ENCODE measurements around the gene BBS1. TPM values are rescaled to one million over a fixed set of nuclear protein-coding genes. Genes with fewer than 3 reads are reported as not detected.

BBS1 gene
- polyA plus RNA-seq, 1 of the 3 experiments (the other 2 are of a cell fraction) = 24.8 TPM

DNA sequence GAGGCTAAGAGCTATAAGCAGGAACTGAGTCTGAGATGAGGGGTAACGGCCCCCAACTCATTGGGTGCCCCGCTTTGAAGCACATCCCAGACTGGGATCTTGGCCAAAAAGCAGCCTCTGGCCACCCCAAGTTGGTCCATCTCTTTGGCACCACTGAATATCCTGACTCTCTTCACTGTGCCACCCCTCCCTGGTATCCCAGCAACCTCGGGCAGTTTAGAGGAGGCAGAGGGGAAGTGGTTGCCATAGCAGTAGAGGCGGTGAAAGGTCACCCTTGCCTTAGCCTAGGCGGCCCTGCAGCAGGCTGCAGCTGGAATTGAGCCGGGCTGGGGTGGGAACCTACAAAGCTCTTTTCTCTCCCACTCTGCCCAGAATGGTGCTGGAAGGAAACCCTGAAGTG is 42.7 kb upstream of the BBS1 start (continued):
- TF ChIP-seq YY1 (IDR thresholded peaks at IDR 0.05; ENCODE audit: low read depth) (no peak), NRF1 (IDR thresholded peaks at IDR 0.05; ENCODE audit: low read depth, low read length) (no peak), RAD21 (IDR thresholded peaks at IDR 0.05; ENCODE audit: low read length) (no peak), MEF2A (IDR thresholded peaks at IDR 0.05; ENCODE audit: borderline replicate concordance, low read depth) (no peak)

DNA sequence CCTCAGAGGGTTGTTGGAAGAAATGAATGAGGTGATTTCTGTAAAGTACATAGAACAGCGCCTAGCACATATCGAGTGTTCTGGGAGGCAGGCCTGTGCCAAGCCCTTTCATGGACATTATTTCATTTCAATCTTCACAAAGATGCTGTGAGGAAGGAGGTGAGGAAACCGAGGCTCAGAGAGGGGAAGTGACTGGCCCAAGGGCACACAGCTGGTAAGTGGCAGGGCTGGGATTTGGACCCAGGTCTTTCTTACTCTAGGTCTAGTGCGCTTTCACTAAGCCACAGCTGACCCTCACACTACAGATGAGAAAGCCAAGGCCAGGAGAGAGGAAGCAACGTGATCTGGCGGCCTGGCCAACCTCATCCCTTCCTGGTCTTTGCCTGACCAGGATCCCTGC is 41.7 kb upstream of the BBS1 start:
- Histone ChIP-seq H3K4me1 (ENCODE audit: control insufficient read depth in 1 of 2, insufficient read depth in 2 of 2, low read depth in 1 of 2, low read length in 1 of 2) (peaks cover 5 to 18% of the 10 kb centered on the region in 2 experiments; a peak in 3 of 4 replicates), H4K20me1 (ENCODE audit: insufficient read depth) (no peaks in the 10 kb centered on the region), H3K79me2 (ENCODE audit: insufficient read depth) (peaks cover 8% of the 10 kb centered on the region; the same call in 1 of the 2 replicates), H3K9me3 (no peaks in the 10 kb centered on the region), H3K4me2 (no peak overlapping the region), H3K27me3 (ENCODE audit: insufficient read depth) (no peaks in the 10 kb centered on the region), H3K27ac (ENCODE audit: low read depth in 2 of 2, low read length in 1 of 2) (no peak overlapping the region), H3F3A (replicated peaks; ENCODE audit: insufficient read depth) (no peaks in the 10 kb centered on the region), H3K9me2 (no peaks in the 10 kb centered on the region), H3K36me3 (replicated peaks in 1 of 2; ENCODE audit: control insufficient read depth in 1 of 2, insufficient read depth in 2 of 2, low read length in 1 of 2) (peaks cover 0 to 10% of the 10 kb centered on the region in 2 experiments), H2AFZ (ENCODE audit: low read depth) (no peak overlapping the region), H3K4me3 (ENCODE audit: low read depth in 2 of 2, low read length in 1 of 2) (no peak overlapping the region), H3K9ac (no peak overlapping the region)
- DNase-seq = no peak
- TF ChIP-seq, protein P1, sequence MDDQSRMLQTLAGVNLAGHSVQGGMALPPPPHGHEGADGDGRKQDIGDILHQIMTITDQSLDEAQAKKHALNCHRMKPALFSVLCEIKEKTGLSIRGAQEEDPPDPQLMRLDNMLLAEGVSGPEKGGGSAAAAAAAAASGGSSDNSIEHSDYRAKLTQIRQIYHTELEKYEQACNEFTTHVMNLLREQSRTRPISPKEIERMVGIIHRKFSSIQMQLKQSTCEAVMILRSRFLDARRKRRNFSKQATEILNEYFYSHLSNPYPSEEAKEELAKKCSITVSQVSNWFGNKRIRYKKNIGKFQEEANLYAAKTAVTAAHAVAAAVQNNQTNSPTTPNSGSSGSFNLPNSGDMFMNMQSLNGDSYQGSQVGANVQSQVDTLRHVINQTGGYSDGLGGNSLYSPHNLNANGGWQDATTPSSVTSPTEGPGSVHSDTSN (IDR thresholded peaks at IDR 0.05) = no peak
- TF ChIP-seq GABPA (IDR thresholded peaks at IDR 0.05; ENCODE audit: low read depth) (no peak), FOSL2 (IDR thresholded peaks at IDR 0.05; ENCODE audit: borderline replicate concordance, low read depth) (no peak), SMC3 (IDR thresholded peaks at IDR 0.05; ENCODE audit: low read depth, low read length) (no peak), EP300 (IDR thresholded peaks at IDR 0.05; ENCODE audit: borderline replicate concordance in 1 of 2, low read depth in 1 of 2, low read length in 1 of 2) (no peak)
- TF ChIP-seq, protein P2, sequence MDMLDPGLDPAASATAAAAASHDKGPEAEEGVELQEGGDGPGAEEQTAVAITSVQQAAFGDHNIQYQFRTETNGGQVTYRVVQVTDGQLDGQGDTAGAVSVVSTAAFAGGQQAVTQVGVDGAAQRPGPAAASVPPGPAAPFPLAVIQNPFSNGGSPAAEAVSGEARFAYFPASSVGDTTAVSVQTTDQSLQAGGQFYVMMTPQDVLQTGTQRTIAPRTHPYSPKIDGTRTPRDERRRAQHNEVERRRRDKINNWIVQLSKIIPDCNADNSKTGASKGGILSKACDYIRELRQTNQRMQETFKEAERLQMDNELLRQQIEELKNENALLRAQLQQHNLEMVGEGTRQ (IDR thresholded peaks at IDR 0.05; ENCODE audit: borderline replicate concordance, low read depth, low read length) = no peak
- CTCF ChIA-PET = interaction anchor here (1.5 to 4.5 kb wide), 5 partner anchors 10 to 210 kb away, joined by 4 to 32 read pairs (median 6); partner anchors contain the start of genes DPP3 and MRPL11
- POLR2A ChIA-PET = interaction anchor here (2.7 kb wide), 1 partner anchor 11 kb away, joined by 17 read pairs; the partner anchor contains the start of gene DPP3
- WGBS (ENCODE audit: low lambda C conversion rate) = 72% methylated on average over 6 of the region's 6 CpGs

DNA sequence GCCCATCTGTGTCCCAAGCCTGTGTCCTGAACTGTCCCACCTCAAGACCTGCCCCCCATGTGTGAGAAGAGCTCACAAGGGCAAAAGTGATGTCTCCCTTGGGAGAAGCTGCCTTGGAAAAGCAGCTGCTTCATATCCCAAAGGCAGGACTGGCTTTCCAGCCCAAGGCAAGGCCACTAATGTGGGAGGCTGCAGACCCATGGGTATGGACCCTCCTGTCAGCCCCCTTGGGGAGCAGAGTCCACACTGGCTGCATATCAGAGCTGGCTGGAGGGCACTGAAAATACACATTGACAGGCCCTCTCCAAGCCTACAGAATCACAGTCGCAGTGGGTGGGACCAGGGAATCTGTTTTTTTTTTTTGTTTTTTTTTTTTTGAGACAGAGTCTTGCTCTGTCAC is 41.0 kb upstream of the BBS1 start:
- no peaks in the 10 kb centered on the region for H3K9me2 ChIP-seq
- CTCF ChIA-PET = interaction anchor here (1.5 to 4.5 kb wide), 4 partner anchors 10 to 209 kb away, joined by 4 to 32 read pairs (median 6); partner anchors contain the start of genes DPP3 and MRPL11
- H3K27ac ChIP-seq (ENCODE audit: low read depth in 2 of 2, low read length in 1 of 2) = no peak overlapping the region
- no peaks in the 10 kb centered on the region for H3F3A ChIP-seq (replicated peaks; ENCODE audit: insufficient read depth)
- peaks cover 6 to 16% of the 10 kb centered on the region in 2 experiments for H3K36me3 ChIP-seq (replicated peaks in 1 of 2; ENCODE audit: control insufficient read depth in 1 of 2, insufficient read depth in 2 of 2, low read length in 1 of 2)
- no peak overlapping the region for H2AFZ ChIP-seq (ENCODE audit: low read depth)
- peaks cover 5 to 18% of the 10 kb centered on the region in 2 experiments; a peak in 3 of 4 replicates for H3K4me1 ChIP-seq (ENCODE audit: control insufficient read depth in 1 of 2, insufficient read depth in 2 of 2, low read depth in 1 of 2, low read length in 1 of 2)
- no peaks in the 10 kb centered on the region for H3K9me3 ChIP-seq
- H3K4me3 ChIP-seq (ENCODE audit: low read depth in 2 of 2, low read length in 1 of 2) = no peak overlapping the region
- H4K20me1 ChIP-seq (ENCODE audit: insufficient read depth) = no peaks in the 10 kb centered on the region
- H3K79me2 ChIP-seq (ENCODE audit: insufficient read depth) = peaks cover 8% of the 10 kb centered on the region; the same call in 1 of the 2 replicates
- DNase-seq = no peak
- H3K4me2 ChIP-seq = no peak overlapping the region
- 100% methylated on average over 1 of the region's 1 CpG for WGBS (ENCODE audit: low lambda C conversion rate)
- no peak overlapping the region for H3K9ac ChIP-seq
- no peaks in the 10 kb centered on the region for H3K27me3 ChIP-seq (ENCODE audit: insufficient read depth)
- POLR2A ChIA-PET = interaction anchor here (2.7 kb wide), 1 partner anchor 10 kb away, joined by 17 read pairs; the partner anchor contains the start of gene DPP3
- TF ChIP-seq YY1 (IDR thresholded peaks at IDR 0.05; ENCODE audit: low read depth) = no peak
- no peak for TF ChIP-seq EZH2phosphoT487 (IDR thresholded peaks at IDR 0.05; ENCODE audit: borderline replicate concordance, low read depth)
- no peak for TF ChIP-seq JUND (IDR thresholded peaks at IDR 0.05)
- TF ChIP-seq MEF2A (IDR thresholded peaks at IDR 0.05; ENCODE audit: borderline replicate concordance, low read depth) = no peak
- no peak for TF ChIP-seq SIN3A (IDR thresholded peaks at IDR 0.05; ENCODE audit: borderline replicate concordance, low read depth, low read length)
- TF ChIP-seq RAD21 (IDR thresholded peaks at IDR 0.05; ENCODE audit: low read length) = no peak
- TF ChIP-seq POLR2AphosphoS5 (IDR thresholded peaks at IDR 0.05; ENCODE audit: low read depth, low read length) = no peak
- no peak for TF ChIP-seq RCOR1 (IDR thresholded peaks at IDR 0.05; ENCODE audit: low read length)
- TF ChIP-seq, protein P3, sequence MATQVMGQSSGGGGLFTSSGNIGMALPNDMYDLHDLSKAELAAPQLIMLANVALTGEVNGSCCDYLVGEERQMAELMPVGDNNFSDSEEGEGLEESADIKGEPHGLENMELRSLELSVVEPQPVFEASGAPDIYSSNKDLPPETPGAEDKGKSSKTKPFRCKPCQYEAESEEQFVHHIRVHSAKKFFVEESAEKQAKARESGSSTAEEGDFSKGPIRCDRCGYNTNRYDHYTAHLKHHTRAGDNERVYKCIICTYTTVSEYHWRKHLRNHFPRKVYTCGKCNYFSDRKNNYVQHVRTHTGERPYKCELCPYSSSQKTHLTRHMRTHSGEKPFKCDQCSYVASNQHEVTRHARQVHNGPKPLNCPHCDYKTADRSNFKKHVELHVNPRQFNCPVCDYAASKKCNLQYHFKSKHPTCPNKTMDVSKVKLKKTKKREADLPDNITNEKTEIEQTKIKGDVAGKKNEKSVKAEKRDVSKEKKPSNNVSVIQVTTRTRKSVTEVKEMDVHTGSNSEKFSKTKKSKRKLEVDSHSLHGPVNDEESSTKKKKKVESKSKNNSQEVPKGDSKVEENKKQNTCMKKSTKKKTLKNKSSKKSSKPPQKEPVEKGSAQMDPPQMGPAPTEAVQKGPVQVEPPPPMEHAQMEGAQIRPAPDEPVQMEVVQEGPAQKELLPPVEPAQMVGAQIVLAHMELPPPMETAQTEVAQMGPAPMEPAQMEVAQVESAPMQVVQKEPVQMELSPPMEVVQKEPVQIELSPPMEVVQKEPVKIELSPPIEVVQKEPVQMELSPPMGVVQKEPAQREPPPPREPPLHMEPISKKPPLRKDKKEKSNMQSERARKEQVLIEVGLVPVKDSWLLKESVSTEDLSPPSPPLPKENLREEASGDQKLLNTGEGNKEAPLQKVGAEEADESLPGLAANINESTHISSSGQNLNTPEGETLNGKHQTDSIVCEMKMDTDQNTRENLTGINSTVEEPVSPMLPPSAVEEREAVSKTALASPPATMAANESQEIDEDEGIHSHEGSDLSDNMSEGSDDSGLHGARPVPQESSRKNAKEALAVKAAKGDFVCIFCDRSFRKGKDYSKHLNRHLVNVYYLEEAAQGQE (IDR thresholded peaks at IDR 0.05; ENCODE audit: low read depth, low read length) = no peak
- TF ChIP-seq, protein P2 (IDR thresholded peaks at IDR 0.05; ENCODE audit: borderline replicate concordance, low read depth, low read length) = no peak
- TF ChIP-seq GABPA (IDR thresholded peaks at IDR 0.05; ENCODE audit: low read depth) = no peak
- TF ChIP-seq, protein P4, sequence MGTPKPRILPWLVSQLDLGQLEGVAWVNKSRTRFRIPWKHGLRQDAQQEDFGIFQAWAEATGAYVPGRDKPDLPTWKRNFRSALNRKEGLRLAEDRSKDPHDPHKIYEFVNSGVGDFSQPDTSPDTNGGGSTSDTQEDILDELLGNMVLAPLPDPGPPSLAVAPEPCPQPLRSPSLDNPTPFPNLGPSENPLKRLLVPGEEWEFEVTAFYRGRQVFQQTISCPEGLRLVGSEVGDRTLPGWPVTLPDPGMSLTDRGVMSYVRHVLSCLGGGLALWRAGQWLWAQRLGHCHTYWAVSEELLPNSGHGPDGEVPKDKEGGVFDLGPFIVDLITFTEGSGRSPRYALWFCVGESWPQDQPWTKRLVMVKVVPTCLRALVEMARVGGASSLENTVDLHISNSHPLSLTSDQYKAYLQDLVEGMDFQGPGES (IDR thresholded peaks at IDR 0.05; ENCODE audit: low read depth, low read length) = no peak

All from SK-N-SH (cell line).